NB4 (cell line): Measurements from ENCODE around the gene POLD1.

Experiments
- CTCF ChIP-seq: IDR thresholded peaks from one replicate; pipeline ENCODE4 v1.5.1; 2012; ENCODE audit warnings: low read depth, low read length
- MAX ChIP-seq: IDR thresholded peaks from 2 replicates; pipeline ENCODE4 v1.6.1; 2011; ENCODE audit warnings: low read depth, low read length
- MYC ChIP-seq: IDR thresholded peaks from 2 replicates; pipeline ENCODE4 v1.6.1; 2011; ENCODE audit warnings: low read depth, low read length
- POLR2A ChIP-seq: IDR thresholded peaks from 2 replicates; pipeline ENCODE4 v1.6.1; 2011; ENCODE audit warnings: mild to moderate bottlenecking; ENCODE audit not compliant: insufficient read length; ENCODE audit errors: extremely low read depth

GRCh38 chr19:50427318-50427925, 43.3 kb downstream of the POLD1 start:
- TF ChIP-seq CTCF (no peak), POLR2A (no peak), MAX (no peak), MYC (no peak)
